ENCODE measurements around the gene CLPTM1L.
"Not testable (repeated sequence)": the region's sequence is repeated elsewhere in the genome, so short reads cannot be mapped to it uniquely, and the experiment has no call there.

The CLPTM1L gene

GRCh38 chr5:1285141-1285540 is 59.8 kb downstream of the CLPTM1L start:
- no peak for DNase-seq

DNA sequence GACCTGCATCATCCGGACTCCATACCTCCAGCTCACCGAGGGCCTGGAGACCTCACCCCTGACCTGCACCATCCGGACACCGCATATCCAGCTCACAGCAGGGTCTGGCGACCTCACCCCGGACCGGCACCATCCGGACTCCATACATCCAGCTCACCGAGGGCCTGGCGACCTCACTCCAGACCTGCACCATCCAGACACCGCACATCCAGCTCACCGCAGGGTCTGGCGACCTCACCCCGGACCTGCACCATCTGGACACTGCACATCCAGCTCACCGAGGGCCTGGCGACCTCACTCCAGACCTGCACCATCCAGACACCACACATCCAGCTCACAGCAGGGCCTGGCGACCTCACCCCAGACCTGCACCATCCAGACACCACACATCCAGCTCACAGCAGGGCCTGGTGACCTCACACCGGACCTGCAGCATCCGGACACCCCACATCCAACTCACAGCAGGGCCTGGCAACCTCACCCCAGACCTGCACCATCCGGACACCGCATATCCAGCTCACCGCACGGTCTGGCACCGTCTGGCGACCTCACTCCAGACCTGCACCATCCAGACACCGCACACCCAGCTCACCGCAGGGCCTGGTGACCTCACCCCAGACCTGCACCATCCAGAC is 60.4 kb downstream of the CLPTM1L start:
- not testable (repeated sequence) for DNase-seq

GRCh38 chr5:1283729-1284041 is 61.2 kb downstream of the CLPTM1L start:
- not testable (repeated sequence) for DNase-seq

DNA sequence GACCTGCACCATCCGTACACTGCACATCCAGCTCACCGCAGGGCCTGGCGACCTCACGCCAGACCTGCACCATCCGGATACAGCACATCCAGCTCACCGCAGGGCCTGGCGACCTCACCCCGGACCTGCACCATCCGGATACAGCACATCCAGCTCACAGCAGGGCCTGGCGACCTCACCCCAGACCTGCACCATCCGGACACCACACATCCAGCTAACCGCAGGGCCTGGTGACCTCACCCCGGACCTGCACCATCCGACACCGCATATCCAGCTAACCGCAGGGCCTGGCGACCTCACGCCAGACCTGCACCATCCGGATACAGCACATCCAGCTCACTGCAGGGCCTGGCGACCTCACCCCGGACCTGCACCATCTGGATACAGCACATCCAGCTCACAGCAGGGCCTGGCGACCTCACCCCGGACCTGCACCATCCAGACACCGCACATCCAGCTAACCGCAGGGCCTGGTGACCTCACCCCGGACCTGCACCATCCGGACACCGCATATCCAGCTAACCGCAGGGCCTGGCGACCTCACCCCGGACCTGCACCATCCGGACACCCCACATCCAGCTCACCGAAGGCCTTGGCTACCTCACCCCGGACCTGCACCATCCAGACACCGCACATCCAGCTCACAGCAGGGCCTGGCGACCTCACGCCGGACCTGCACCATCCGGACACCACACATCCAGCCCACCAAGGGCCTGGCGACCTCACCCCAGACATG is 61.7 kb downstream of the CLPTM1L start:
- not testable (repeated sequence) for DNase-seq

DNA sequence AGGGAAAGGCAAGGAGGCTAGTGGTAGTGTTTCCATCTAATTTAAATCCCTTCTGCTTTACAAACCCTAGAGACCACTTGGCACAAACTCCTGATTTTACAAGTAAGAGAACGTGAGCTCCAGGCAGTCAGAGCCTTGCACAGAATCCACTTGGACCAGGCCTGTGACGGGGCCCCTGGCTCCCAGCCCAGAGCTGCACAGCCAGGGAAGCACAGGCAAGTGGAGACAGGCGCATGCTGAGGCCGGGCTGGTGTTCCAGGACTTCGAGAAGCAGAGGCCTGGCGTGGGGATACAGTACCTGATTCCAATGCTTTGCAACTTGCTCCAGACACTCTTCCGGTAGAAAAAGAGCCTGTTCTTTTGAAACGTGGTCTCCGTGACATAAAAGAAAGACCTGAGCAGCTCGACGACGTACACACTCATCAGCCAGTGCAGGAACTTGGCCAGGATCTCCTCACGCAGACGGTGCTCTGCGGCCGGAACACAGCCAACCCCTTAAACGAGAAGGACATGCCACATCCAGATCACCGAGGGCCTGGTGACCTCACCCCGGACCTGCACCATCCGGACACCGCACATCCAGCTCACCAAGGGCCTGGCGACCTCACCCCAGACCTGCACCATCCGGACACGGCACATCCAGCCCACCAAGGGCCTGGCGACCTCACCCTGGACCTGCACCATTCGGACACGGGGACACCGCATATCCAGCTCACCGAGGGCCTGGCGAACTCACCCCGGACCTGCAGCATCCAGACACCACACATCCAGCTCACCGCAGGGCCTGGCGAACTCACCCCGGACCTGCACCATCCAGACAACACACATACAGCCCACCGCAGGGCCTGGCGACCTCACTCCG is 62.5 kb downstream of the CLPTM1L start:
- no peak for DNase-seq

GRCh38 chr5:1281038-1281882 is 63.6 kb downstream of the CLPTM1L start:
- no peak for DNase-seq

DNA sequence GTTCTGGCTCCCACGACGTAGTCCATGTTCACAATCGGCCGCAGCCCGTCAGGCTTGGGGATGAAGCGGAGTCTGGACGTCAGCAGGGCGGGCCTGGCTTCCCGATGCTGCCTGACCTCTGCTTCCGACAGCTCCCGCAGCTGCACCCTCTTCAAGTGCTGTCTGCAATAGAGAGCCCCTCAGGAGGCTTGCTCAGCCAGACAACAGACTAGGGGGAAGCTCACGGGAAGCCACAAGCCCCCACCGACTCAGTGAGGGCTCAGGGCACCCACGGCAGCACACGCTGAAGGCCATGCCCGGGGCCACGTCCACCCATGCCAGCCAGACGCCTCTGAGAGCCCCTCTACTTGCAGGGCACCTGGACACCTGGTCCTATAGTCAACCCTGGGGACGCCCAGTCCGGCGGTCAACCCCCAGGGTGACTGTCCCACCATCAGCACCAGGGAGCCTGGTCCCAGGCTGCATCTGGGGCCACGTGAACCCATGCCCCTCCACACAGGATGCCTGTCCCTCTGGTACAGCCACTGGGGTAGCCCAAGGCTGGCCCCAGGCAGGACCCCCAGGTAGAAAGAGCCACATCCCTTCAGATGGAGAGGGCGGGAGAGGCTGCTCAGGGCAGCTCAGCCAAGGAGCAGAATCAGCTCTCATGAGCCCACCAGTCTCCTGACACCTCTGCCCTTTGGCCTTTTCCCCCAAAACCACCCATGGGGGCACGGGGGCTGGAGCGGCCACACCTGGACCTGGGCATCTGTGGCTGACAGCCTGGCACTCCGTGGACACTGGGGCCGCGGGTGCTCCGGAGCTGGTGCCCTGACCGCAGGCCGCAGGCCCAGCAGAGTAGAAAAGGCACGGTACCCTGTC is 64.5 kb downstream of the CLPTM1L start:
- no peak for DNase-seq

- no peak for DNase-seq
These were observed 65.3 kb downstream of the CLPTM1L start for GRCh38 chr5:1279443-1280151.

GRCh38 chr5:1278656-1279442 is 66.0 kb downstream of the CLPTM1L start:
- DNase-seq = no peak

GRCh38 chr5:1278216-1278615 is 66.7 kb downstream of the CLPTM1L start:
- DNase-seq = no peak

GRCh38 chr5:1277781-1278180 is 67.1 kb downstream of the CLPTM1L start:
- no peak for DNase-seq

DNA sequence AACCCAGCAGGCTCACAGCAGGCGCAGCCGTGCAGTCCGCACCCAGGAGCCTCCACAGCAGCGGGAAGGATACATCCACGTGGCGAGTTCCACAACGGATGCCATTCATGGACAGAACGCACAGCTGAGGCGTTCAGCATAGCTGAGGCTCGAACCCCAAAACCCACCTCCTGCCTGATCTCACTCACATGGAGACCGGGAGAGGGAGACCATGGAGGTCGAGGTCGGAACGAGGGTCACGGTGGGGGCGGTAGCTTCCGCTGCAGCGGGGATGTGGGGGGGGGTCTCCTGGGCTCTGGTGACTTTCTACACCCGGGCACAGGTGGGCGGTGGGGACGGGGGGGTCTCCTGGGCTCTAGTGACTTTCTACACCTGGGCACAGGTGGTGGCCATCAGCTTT is 67.6 kb downstream of the CLPTM1L start:
- no peak for DNase-seq

DNA sequence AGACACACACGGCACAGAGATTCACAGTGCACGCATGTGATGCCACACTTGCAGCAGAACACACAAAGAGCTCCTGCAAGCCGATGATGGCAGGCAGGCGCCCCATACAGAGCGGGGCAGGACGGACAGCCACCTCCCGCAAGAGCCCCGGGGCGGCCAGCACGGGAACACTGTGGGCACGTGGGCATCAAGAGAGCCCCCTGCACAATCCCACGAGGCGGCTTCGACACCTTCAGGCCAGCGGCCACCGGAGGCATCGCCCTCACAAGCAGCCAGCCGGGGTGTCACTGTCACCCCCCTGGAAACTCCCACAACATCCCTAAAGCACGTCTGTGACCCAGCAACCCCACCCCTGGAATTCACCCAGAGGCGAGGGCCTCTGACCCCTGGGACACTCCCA is 68.0 kb downstream of the CLPTM1L start:
- DNase-seq = no peak

- DNase-seq = not testable (repeated sequence)
These were observed 69.2 kb downstream of the CLPTM1L start for GRCh38 chr5:1275397-1276391.

- no peak for DNase-seq
These were observed 70.4 kb downstream of the CLPTM1L start for GRCh38 chr5:1274471-1274870.

DNA sequence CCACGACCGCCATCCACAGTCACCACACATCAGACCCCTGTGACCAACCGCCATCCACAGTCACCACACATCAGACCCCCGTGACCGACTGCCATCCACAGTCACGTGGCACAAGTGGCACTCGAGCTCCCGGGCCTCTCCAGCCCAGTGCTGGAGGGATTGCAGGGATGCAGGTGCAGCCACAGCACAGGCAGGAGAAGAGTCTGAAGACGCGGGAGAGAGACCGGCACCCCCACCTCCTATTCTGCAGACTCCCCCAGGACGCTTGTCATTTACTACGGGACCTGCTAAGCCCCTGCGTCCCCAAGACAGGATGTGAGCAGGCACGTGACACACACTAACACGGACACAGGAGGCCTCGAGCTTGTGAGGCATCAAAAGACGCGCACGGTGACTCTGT is 71.2 kb downstream of the CLPTM1L start:
- DNase-seq = no peak

- DNase-seq = no peak
These were observed 72.7 kb downstream of the CLPTM1L start for GRCh38 chr5:1272201-1272600.

GRCh38 chr5:1270933-1271914 is 73.7 kb downstream of the CLPTM1L start:
- DNase-seq = no peak
